AML-193 (cell line): ENCODE measurements around the gene ARFIP2.
A peak's percentile ranks its signal among the peaks of the same experiment; 100 is the strongest.

Experiments
- DNase-seq, 2 experiments: peaks; one replicate each; lab custom pipeline; 2025; lab: John Stamatoyannopoulos, UW

The ARFIP2 gene

GRCh38 chr11:6481924-6482275, 769 bp upstream of the ARFIP2 start:
- no peak for DNase-seq

- no peak for DNase-seq
Measured at GRCh38 chr11:6480299-6480914, 724 bp downstream of the ARFIP2 start.

- DNase-seq, result no peak
Measured at GRCh38 chr11:6476571-6476970, 4.6 kb downstream of the ARFIP2 start.

GRCh38 chr11:6475936-6476335, 5.2 kb downstream of the ARFIP2 start:
- DNase-seq, result peak in 1 of 2 experiments; percentile 1

GRCh38 chr11:6474806-6475500, 6.2 kb downstream of the ARFIP2 start:
- peak in 1 of 2 experiments; percentile 2 for DNase-seq

GRCh38 chr11:6474413-6474792, 6.7 kb downstream of the ARFIP2 start:
- DNase-seq, result no peak

GRCh38 chr11:6473451-6474412, 7.4 kb downstream of the ARFIP2 start, which contains the start of gene TRIM3:
TSS of gene TRIM3 (minus strand) at chr11:6473941. CDS start at chr11:6465695, 8,246 bp downstream.
- peak; percentile 31 to 43 for DNase-seq

- no peak for DNase-seq
Measured at GRCh38 chr11:6472934-6473333, 8.2 kb downstream of the ARFIP2 start.

GRCh38 chr11:6469599-6469998, 11.5 kb downstream of the ARFIP2 start:
- DNase-seq, result no peak

- no peak for DNase-seq
Measured at GRCh38 chr11:6468712-6469495, 12.2 kb downstream of the ARFIP2 start.

GRCh38 chr11:6459099-6459450, 22.1 kb downstream of the ARFIP2 start:
- DNase-seq, result no peak

GRCh38 chr11:6458352-6459098, 22.6 kb downstream of the ARFIP2 start:
- DNase-seq, result no peak

- DNase-seq, result no peak
Measured at GRCh38 chr11:6457581-6458320, 23.4 kb downstream of the ARFIP2 start.

- no peak for DNase-seq
Measured at GRCh38 chr11:6456361-6457073, 24.6 kb downstream of the ARFIP2 start.

GRCh38 chr11:6455070-6455469, 26.1 kb downstream of the ARFIP2 start:
- DNase-seq, result no peak

- no peak for DNase-seq
Measured at GRCh38 chr11:6453152-6453551, 28.0 kb downstream of the ARFIP2 start.

- DNase-seq, result no peak
Measured at GRCh38 chr11:6452219-6452618, 28.9 kb downstream of the ARFIP2 start.

- DNase-seq, result no peak
Measured at GRCh38 chr11:6448574-6448973, 32.6 kb downstream of the ARFIP2 start.

GRCh38 chr11:6443269-6444003, 37.7 kb downstream of the ARFIP2 start:
- DNase-seq, result peak; percentile 47 to 58
